GM19455 (cell line): Measurements from ENCODE around the gene SLC6A17.

Experiments
- ATAC-seq: cut with Tn5 transposase; IDR thresholded peaks from one replicate; pipeline ENCODE4 v1.9.1; 2021; ENCODE audit not compliant: unreplicated experiment

The SLC6A17 gene

DNA sequence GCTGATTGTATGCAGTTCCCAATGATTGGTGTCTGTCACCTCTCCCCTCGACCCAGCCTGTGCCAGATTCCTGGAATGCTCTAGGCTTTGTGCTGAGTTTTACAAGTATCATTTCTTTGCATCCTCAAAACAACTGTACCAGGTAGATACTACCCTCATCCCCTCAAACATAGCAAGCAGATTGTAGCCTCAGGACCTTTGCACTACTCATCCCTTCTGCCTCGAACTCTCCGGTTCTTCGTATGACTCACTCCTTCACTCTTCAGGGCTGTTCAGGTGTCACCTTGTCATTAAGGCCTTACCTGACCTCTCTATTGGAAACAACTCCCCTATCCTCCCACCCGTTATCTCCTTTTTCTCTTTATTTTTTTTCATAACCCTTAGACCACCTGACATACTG, 67.8 kb downstream of the SLC6A17 start:
- ATAC-seq, result no peak

DNA sequence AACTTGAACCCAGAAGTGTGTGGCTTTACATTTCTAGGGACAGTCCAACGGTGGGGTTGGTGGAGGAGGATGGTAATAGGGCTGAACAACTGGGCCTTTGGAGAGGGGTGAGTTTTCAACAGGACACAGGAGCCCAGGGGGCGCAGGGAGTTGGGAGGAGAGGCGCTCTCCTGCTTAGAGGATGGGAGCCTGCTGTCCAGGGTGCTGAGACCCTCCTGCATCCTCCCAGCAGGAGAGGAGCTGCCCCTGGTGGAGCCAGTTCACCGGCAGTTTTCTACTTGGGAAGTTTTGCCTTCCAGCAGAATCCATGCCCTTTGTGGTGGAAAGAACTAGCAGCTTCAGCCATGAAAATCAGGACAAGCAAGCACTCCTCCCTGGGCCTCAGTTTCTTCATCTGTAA, 68.4 kb downstream of the SLC6A17 start:
- ATAC-seq, result no peak

DNA sequence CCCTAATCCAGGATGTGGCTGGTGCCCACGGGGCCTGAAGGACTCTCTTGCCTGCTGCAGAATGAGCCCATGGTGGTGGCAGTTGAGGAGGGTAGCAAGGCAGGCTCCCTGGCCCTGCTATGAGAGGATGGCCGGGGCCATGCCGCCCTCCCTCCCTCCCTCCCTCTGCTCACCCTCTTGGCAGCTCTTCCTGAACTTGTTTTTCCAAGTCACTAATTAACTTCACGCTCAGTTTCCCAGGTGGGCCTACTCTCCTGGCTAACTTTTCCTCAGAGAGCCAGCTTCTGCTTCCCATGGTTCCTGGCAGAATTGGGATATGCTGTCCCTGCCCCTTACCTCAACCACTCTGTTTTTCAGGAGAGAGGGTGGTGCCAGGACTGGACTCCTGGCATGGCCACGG, 70.0 kb downstream of the SLC6A17 start:
- no peak for ATAC-seq

DNA sequence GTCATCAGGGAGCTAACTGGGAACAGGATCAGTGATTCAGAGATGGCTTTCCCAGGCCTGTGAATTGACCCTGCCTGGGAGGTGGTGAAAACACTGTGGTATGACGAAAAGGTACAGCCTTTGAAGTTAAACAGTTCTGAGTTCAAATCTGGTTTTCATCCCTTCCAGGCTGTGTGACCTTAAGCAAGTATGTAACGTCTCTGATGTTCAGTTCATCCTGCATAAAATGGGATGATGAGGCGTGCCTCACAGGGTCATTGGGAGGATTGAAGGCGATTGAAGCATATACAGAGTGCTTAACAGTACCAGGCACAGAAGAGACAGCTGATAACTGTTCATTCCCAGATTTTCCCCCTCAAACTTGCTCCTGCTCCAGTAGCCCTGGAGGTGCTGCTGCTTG, 70.8 kb downstream of the SLC6A17 start:
- no peak for ATAC-seq

DNA sequence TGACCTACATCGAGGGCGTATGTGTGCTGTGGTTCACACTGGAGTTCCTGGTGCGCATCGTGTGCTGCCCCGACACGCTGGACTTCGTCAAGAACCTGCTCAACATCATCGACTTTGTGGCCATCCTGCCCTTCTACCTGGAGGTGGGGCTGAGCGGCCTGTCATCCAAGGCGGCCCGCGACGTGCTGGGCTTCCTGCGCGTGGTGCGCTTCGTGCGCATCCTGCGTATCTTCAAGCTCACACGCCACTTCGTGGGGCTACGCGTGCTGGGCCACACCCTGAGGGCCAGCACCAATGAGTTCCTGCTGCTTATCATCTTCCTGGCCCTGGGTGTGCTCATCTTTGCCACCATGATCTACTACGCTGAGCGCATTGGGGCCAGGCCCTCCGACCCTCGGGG, 72.8 kb downstream of the SLC6A17 start:
- ATAC-seq, result no peak

DNA sequence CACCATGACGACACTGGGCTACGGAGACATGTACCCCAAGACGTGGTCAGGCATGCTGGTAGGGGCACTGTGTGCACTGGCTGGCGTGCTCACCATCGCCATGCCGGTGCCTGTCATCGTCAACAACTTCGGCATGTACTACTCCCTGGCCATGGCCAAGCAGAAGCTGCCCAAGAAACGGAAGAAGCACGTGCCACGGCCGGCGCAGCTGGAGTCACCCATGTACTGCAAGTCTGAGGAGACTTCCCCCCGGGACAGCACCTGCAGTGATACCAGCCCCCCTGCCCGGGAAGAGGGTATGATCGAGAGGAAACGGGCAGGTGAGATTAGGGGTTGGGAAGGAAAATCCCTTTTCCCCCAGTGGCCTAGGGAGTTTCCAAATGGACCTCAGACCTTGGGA, 73.3 kb downstream of the SLC6A17 start:
- ATAC-seq, result no peak

DNA sequence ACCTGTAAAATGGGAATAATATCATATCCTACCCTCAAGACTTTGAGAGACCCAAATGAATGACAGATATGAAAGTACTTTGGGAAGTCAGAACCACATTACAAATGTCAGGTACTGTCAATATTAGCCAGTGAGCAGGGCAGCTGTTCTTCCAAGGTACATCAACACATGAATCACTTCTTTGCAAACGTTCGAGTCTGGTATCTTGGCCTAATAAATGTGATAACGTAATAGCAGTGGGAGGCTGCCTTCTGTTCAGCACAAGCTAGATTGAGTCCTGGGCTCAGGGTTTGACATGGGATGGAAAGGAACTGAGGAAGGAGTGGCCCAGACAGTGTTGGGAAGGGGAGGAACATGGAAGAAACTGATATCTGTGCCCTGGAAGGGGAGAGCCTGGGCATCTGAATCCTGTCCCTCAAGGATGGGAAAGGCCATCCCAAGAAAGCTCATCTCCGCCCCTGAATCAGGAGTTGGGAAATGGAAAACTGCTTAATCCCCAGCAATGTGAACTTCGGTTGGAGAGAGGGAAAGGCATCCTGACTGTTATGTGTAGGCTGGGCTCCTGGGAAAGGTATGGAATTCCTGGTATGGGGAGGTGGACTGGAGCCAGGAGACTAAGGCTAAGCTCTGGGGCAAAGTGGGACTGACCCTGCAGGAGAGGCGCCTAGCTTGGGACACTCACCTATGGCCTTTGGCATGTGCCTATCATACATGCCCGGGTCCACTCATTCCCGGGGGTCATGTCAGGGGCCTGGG, 74.1 kb downstream of the SLC6A17 start:
- ATAC-seq, result no peak

DNA sequence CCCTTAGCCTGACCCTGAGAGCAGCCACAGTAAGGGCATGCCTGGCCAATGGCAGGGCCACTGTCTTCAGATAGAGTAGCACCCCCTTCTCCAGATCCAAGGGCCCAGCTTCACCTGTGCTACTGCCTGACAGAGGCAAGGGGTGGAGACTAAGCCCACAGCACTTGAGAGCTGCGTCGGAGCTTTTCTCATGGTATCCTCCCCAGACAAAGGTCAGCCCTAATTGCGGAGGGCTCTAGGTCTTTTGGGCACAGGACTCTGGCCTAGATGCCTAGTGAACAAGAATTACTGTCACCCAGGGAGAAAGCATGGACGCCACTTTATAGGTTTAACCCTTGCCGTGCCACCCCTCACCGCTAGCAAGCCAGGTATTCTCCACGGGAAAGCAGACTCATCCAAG, 74.9 kb downstream of the SLC6A17 start:
- no peak for ATAC-seq

DNA sequence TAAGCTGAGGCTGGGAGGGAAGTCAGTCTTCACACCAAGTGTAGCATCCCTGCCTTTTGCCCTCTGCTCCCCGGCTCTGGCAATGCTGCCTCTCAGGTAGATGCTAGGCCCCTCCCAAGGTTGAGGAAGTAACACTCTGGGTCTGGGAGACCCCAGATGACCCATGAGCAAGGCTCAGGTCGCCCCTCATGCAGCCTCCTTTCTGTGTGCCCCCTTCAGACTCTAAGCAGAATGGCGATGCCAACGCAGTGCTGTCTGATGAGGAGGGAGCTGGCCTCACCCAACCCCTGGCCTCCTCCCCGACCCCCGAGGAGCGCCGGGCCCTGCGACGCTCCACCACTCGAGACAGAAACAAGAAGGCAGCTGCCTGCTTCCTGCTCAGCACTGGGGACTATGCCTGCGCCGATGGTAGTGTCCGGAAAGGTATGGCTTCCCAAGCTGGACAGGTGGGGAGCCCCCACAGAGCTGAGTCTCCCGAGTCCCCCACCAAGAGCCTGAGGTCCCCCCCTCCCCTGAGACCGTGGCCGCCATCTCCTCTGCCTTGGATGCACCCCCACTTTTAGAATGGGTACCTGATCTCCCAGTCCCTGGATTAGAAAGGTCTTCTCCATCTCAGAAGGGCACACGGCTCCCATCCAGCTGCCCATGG, 75.6 kb downstream of the SLC6A17 start:
- no peak for ATAC-seq

DNA sequence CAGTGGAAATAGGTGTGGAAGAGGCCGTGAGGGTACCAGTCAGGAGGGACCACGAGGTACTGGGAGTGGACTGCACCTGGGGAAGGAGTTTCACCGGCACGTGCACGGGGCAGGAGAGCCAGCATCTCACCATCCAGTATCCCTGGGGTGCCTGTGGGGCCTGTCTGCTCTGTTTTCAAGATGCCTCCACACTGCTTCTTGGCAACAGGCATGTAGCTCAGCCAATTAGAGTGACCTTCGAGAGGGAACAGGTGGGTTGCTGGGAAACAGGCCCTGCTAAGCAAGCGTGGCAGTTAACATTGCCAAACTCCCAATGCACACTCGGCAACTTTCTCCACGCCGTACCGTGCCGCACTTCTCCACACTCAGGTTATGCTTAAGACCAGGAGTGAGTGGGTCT, 77.5 kb downstream of the SLC6A17 start:
- ATAC-seq, result no peak

DNA sequence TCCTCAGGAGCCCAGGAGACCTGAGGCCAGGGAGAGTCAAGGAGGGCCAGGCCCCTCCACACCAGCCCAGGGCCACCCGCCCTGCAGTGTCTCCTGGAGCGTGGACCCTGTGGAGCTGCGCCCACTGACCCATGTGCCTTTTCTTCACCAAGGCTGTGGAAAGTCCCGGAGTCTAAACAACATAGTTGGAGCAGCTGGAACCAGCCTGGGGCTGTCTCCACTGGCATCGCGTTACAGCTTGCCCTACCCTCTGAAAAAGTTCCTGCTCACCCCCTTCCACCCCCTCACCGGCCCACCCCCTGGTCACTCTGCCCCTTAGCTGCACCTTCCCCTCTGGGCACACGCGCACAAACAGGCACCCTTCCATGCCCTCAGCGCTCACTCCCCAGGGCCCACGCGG, 78.1 kb downstream of the SLC6A17 start:
- no peak for ATAC-seq

DNA sequence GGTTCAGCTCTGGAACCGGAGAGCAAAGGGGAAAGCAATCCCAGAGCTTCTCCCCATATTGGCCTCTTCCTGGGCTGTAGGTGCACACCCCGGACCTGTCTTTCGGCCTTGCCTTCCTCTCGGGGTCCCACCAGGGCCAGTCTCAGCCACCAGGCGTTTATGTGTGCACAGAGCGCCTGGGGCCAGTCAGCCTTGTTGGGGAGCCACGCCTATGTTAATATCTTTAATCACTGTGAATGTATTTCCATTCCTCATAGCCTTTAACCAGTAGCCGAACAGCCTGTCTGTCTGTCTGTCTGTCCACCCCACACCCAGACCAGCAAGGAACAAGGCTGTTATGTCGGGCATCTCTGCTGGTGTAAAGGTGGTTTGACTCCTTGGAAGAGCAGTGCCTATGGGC, 78.6 kb downstream of the SLC6A17 start:
- no peak for ATAC-seq

DNA sequence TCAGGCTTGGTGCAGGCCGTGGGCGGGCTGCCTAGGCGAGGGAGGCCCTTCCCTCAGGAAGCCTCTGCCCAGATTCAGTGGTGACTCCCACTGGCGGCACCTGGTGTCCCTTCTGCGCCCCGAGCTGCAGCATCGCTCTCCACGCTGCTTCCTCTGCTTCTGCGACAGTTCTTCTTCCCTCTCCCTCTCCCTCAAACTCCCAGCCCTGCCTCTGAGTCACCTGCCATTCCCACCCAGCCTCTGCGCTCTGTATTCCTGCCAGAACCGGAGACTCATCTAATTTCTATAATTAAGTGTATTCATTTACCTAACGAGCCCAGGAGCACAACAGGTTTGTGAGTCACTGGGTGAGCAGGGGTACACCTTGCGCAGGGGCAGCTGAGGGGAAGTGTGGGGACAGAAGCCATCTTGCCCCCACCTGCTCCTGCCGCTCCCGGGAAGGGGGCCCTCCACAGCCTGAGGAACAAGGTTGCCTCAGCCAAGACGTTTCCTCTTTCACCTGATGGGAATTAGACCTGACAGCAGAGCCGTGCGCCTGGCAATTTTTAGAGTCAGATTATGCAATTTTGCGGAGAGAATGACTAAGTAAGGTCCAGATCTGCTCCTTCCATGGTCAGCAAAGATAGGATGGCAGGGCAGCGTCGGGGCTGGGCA, 79.2 kb downstream of the SLC6A17 start:
- no peak for ATAC-seq

DNA sequence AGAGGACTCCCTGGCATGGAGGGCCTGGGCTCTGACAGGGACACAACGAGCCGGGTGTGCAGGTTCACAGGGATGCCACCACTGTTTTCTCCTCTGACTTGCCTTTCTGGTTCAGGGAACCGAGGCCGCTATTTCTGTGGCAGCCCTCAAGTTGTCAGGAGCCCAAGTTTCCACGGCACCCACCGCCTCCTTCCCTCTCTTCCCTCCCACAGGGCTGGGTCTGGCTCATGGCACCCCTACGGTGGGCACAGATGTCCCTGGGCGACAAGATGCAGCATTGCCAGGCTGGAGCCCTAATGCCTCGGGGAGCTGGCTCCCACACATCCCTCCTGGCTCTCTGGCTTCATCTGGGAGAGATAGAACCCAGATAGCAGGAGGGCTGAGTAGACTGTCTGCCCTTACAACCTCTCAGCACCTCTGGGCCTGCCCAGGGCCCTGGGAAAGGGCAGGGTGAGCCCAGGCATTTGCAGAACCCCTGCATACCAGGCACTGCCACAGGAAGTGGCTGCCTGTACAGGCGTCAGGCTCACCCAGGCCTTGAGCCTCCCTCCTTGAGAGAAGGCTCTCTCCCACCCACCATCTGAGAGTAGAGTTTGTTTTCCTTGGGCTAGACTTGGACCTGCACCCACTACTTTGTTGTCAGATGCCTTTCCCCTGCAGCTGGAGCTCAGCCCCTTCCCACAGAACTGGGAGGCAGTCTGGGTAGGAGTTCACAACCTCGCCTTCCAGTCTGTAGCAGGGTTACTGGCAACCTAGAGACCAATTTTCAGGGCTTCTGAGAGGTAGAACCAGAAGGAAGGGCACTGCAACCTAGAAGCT, 80.3 kb downstream of the SLC6A17 start:
- ATAC-seq, result no peak

DNA sequence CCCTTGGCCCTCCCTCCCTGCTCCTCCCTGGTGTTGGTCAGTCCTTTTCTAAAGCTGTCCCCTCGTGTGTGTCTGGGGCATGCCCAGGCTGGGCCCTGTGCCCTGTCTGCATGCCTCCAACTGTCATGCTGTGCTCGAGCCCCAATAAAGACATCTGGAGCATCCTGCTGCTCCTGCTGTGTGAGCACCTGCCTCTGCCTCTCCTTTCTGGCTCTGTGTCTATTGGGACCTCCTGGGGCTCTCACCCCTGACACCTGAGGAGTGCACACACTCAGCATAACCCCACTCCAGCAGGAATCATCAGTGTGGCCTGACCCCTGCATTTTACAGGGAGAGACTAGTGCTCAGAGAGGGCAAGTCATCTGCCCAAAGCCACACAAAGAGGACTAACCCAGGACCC, 83.6 kb downstream of the SLC6A17 start:
- no peak for ATAC-seq

DNA sequence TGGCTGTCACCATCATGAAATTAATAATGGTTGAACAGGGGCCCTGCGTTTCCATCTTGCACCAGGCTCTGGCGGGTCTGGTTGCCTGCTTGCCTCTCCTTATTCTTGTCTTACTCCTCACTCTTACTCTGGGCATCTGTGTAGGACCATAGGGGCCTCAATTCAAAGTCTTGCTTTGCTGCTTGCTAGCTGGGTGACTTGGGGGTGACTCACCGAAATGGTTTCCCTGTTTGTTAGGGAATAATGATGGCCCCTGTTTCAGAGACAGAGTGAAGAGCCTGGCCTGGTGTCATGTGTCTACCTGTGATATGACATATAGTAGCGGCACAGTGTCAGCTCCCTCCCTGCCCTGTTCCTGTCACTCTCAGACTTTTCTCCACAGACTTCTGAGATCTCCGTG, 84.4 kb downstream of the SLC6A17 start:
- no peak for ATAC-seq

DNA sequence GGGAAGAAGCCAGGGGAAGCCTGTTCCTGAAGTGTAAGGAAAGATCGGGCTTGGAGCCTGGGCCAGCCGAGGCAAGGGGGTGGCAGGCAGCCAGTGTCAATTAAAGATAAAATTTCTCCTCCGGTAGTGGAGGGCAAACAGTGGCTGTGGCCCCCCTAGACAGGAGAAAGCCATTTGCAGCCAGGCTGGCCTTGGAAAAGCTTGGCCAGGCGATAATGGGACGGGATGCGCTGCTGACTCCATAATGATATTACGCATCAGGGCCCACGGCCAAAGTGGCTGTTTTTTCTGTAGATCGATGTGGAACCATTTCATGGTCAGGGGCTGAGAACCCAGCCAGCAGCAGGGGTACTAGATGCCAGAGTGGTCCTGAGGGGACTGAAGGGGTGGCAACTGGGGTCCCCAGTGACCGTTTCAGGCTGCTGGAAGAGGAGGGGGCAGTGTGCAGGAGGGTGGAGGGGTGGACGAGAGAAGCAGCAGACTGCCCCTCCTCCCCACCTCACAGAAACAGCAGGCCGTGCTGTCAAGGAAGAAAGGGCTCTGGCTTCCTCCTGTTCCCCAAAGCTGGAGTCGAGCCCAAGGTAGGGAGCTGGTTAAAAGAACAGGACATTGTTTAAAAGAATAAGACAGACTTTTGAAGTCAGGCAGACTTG, 85.0 kb downstream of the SLC6A17 start:
- no peak for ATAC-seq

DNA sequence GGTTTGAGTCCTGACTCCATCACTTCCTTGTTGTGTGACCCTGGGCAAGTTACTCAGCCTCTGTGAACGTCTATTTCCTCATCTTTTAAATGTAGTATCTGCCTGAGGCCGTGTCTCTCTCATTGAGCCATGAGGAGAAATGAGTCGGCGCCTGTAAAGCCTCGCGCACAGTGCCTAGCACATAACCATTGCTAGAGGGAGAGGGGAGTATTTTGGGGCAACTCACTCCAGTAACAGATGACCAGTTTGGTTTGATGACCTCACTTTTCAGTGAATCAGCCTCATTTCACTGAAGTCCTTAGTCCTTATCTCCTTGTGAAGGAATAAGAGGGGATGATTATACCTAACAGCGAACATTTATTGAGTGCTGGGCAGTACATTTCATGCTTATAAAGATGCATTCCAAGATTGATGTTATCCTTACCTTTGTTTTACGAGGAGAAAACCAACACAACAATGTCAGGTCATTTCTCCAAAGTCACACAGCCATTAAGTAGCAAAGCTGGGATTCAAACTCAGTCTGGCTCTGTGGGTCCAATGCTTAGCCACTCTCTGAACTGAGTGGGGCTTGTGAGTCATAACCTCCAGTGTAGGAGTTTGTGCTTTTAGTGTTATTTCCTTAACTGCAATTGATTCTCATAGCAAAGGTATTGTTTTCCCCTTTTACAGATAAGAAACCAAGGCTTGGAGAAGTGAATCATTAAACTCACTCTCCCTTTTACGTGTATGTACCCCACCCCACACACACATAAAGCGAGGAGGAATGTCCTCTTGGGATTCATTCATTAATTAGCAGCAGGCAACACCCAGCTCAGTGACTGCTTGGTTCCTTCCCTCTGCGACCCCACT, 85.8 kb downstream of the SLC6A17 start:
- ATAC-seq, result no peak

DNA sequence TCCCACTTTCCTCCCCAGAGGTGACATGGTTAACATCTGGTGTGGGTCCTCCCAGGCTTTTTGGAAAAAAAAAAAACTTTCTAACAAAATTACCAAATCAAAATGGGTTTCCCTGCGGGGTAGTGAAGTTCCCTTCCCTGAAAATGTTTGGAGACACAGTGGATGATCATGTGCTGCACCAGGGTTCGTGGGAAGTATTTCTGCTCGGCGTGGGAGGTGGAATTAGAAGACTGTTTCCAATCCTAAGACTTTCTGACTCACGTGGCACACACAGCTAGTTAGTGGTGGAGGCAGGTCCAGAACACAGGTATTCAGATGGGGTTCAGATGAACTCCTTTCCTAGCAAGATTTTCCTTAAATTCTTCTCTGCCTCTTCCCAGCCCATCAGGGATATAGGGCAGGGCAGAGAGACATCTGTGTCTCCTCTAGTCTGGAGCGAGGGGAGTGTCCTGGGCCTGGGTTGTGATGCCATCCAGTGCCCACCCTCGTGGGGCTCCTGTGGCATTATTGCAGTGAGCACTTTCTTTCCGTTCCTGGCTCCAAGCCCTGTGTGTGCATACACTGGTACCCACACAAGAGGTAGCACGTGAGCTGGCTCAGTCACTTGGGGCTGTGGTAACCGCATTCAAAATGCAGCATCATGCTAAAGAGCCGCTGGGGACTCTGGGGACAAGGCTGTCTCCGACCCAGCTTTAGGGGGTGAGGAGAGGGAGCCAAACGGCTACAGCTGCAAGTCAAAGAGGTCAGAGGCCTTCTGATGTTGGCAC, 87.3 kb downstream of the SLC6A17 start:
- no peak for ATAC-seq
